Ascending aorta (tissue), 2 donors: ENCODE results near the gene MARCHF9. TPM values are rescaled to one million over a fixed set of nuclear protein-coding genes. Genes with fewer than 3 reads are reported as not detected.

Source experiments
- DNase-seq, 2 donors: peaks; one replicate each; pipeline ENCODE4 v3.0.0-alpha.2; 2019; ENCODE audit warnings: low spot score in 2 of 2
- H3K27ac ChIP-seq, 2 donors: fragments of 200-600 bp; sonication (generic); one replicate each; pipeline ENCODE4 v1.5.1; 2016 to 2017; ENCODE audit warnings: mild to moderate bottlenecking in 1 of 2
- H3K27me3 ChIP-seq: fragments of 200-600 bp; sonication (generic); one replicate; pipeline ENCODE4 v1.5.1; 2017
- H3K36me3 ChIP-seq, 2 donors: fragments of 200-600 bp; sonication (generic); one replicate each; pipeline ENCODE4 v1.5.1; 2016
- H3K4me1 ChIP-seq, 2 donors: fragments of 200-600 bp; sonication (generic); one replicate each; pipeline ENCODE4 v1.5.1; 2016 to 2017; ENCODE audit warnings: mild to moderate bottlenecking in 1 of 2
- H3K4me3 ChIP-seq, 2 donors: fragments of 200-600 bp; sonication (generic); one replicate each; pipeline ENCODE4 v1.5.1; 2016 to 2017; ENCODE audit warnings: mild to moderate bottlenecking in 1 of 2
- H3K9me3 ChIP-seq, 2 donors: fragments of 200-600 bp; sonication (generic); one replicate each; pipeline ENCODE4 v1.5.1; 2016
- CTCF ChIP-seq, 3 experiments: fragments of 200-600 bp in 2 of 3; fragments of 450-650 bp in 1 of 3; sonication (generic) in 2 of 3; IDR thresholded peaks; one replicate each; pipeline ENCODE4 v1.5.1; 2016 to 2019; ENCODE audit warnings: antibody characterized with exemption in 3 of 3, mild to moderate bottlenecking in 1 of 3, moderate library complexity in 1 of 3
- intact Hi-C: fragments of 100-400 bp; cut with DNase I; formaldehyde crosslinking; loops from one replicate; pipeline ENCODE4 v1.15.1; 2023
- total RNA-seq: library from RNA; depleted of rRNA; stranded (reverse); fragments of >200 nt; gene quantifications from one replicate; pipeline ENCODE4 v1.1.0, GENCODE V29; 2016

Gene MARCHF9
- total RNA-seq, 1 donor from 2014 or later: 8.4 TPM

- no peak for TF ChIP-seq CTCF (IDR thresholded peaks at IDR 0.05)
- Histone ChIP-seq H3K27ac (no peak within 1 kb of the TSS), H3K9me3 (no peaks in the 10 kb centered on the region), H3K4me3 (peak within 1 kb of the TSS; percentile 34 to 60), H3K27me3 (peaks cover 33% of the 10 kb centered on the region), H3K4me1 (peaks cover 24% of the 10 kb centered on the region in 2 donors), H3K36me3 (no peaks in the 10 kb centered on the region)
- intact Hi-C loops: no loop called here
- no peak for DNase-seq
Observed at GRCh38 chr12:57738661-57739237, 16.2 kb upstream of the MARCHF9 start, which contains the start of gene AGAP2. TSS of gene AGAP2 (minus strand) at chr12:57738742. CDS start at chr12:57738246, 496 bp downstream.

GRCh38 chr12:57739387-57739786, 15.5 kb upstream of the MARCHF9 start:
- no peak for TF ChIP-seq CTCF (IDR thresholded peaks at IDR 0.05)
- intact Hi-C loops: no loop called here
- H3K4me3 ChIP-seq: no peak overlapping the region
- H3K4me1 ChIP-seq: peaks cover 24 to 26% of the 10 kb centered on the region in 2 donors
- no peaks in the 10 kb centered on the region for H3K9me3 ChIP-seq
- H3K36me3 ChIP-seq: no peaks in the 10 kb centered on the region
- H3K27me3 ChIP-seq: peaks cover 33% of the 10 kb centered on the region
- no peak overlapping the region for H3K27ac ChIP-seq
- DNase-seq: no peak

GRCh38 chr12:57739914-57740538, 14.9 kb upstream of the MARCHF9 start:
- H3K4me1 ChIP-seq: peaks cover 24 to 26% of the 10 kb centered on the region in 2 donors
- no peak for DNase-seq
- intact Hi-C loops: no loop called here
- H3K27me3 ChIP-seq: peaks cover 33% of the 10 kb centered on the region
- H3K9me3 ChIP-seq: no peaks in the 10 kb centered on the region
- no peak for TF ChIP-seq CTCF (IDR thresholded peaks at IDR 0.05)
- H3K27ac ChIP-seq: no peak overlapping the region
- no peaks in the 10 kb centered on the region for H3K36me3 ChIP-seq
- H3K4me3 ChIP-seq: no peak overlapping the region

DNA sequence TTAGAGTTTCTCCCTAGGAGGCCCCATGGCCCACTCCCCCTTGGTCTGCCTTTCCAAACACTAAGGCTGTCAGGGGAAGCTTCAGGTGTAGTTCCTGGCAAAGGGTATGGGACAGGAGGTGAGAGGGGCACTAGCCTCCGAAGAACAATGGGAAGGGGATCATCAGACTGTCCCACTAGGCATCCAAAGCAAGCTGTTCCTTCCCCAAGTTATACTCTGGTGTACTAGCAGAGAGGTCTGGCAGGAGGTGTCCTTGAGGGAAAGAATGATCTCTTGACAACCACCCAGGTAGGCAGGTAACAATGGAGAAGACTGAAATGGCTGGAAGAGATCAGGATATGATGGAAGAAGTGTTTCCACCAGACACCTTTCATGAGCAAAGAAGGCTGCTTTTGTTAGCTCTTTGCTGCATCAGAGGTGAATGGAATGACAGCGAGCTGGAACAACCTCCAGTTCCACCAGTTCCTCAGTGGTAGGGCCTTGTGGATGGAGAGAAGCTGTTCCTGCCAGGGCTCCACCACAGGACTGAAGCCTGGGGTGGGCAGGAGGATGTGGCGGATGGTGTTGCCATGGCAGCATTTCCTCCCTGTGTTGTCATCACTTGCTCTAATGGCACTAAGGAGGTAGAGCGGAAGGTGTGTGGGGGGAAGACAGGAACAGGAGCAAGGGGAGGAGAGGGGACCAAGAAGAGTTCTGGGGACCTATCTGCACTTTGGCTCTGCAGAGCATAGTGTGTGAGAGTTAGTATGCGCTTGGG, 14.1 kb upstream of the MARCHF9 start:
- peak in 1 of 2 donors; percentile 40 for DNase-seq
- H3K4me3 ChIP-seq: peak overlapping the region in 1 of 2 donors; percentile 37
- H3K27ac ChIP-seq: no peak overlapping the region
- intact Hi-C loops: no loop called here
- TF ChIP-seq CTCF (IDR thresholded peaks at IDR 0.05): no peak
- peaks cover 24 to 31% of the 10 kb centered on the region in 2 donors for H3K4me1 ChIP-seq
- H3K9me3 ChIP-seq: no peaks in the 10 kb centered on the region
- H3K27me3 ChIP-seq: peaks cover 26% of the 10 kb centered on the region
- H3K36me3 ChIP-seq: no peaks in the 10 kb centered on the region

DNA sequence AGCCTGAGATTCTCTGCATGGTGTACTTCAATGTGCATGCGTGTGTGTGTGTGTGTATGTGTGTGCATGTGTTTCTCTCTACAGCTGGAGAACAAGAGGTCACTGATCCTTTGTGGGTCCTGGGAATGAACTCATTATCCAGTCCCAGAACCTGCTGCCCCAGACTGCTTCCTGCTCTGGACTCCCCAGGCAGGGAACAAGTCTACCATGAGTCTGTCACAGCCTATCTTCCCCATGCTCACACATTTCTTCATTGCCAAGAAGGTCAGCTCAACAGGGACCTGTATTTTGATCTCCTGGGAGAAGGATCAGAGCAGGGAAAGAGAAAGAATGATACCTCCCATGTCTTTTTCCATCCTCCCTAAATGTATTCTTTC, 13.5 kb upstream of the MARCHF9 start:
- Histone ChIP-seq H3K4me1 (peaks cover 18 to 31% of the 10 kb centered on the region in 2 donors), H3K36me3 (no peaks in the 10 kb centered on the region), H3K9me3 (no peaks in the 10 kb centered on the region), H3K27ac (no peak overlapping the region), H3K27me3 (peaks cover 26% of the 10 kb centered on the region), H3K4me3 (peak overlapping the region in 1 of 2 donors; percentile 37)
- no peak for TF ChIP-seq CTCF (IDR thresholded peaks at IDR 0.05)
- DNase-seq: no peak
- intact Hi-C loops: no loop called here
